ENCODE results near the gene ACO1.

Gene ACO1

GRCh38 chr9:32502464-32502863 is 118.0 kb downstream of the ACO1 start:
- DNase-seq, result no peak

- DNase-seq, result no peak
These were observed 118.6 kb downstream of the ACO1 start for GRCh38 chr9:32503008-32503407.

Measured in hematopoietic multipotent progenitor cell treated with erythropoietin and hydrocortisone succinate and interleukin-3 and kit ligand, for 6 days (in vitro differentiated cells).